Measurements from ENCODE around the gene CLEC17A.
A peak's percentile ranks its signal among the peaks of the same experiment; 100 is the strongest.
"Not testable (repeated sequence)": the region's sequence is repeated elsewhere in the genome, so short reads cannot be mapped to it uniquely, and the experiment has no call there.

Gene CLEC17A

DNA sequence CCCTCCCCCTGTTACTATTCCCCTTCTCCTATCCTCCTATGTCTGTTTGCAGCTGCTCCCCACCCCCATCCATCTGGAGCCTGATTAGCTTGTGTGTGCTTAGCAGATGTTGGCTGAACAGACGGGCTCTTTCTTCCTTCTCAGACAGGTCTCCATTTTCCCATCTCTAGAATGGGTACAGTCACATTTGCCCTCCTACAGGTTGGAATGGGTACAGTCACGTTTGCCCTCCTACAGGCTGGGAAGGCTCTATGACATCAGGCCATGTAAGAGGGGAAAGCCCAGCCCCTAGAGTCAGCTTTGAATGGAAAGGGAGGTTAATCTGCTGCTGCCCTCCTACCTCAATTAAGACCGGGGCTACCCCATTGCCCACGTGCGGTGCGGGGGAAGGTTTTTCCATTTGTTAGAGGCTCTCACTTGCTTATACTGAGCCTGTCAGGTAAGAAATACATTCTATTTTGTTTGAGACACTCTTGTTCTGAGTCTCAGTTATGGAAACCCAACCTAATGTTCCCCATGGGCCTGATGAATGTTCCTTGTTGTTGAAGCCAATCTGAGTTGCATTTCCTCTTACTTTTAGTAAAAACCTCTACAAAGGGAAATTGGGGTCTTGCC, 2.2 kb upstream of the CLEC17A start:
- DNase-seq (ENCODE audit: low spot score) = no peak

DNA sequence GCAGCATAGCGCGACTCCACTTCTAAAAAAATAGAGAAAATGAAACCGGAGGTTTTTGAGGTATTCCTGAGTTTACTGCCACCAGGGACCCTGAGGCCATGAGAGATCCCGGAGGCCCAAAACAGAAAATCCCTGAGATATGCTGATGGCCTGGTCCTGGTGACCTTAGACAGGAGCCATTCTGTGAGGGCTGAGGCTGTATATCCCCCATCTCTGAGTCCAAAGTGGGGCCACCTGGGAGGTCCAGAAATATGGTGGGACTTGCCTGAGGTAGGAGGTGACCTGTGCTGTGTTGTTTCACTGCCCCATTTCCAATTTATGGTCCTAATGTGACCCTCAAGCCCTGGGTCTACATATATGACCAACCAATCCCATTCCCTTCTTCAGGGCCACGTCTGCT, 1.5 kb downstream of the CLEC17A start:
- DNase-seq (ENCODE audit: low spot score) = not testable (repeated sequence)

DNA sequence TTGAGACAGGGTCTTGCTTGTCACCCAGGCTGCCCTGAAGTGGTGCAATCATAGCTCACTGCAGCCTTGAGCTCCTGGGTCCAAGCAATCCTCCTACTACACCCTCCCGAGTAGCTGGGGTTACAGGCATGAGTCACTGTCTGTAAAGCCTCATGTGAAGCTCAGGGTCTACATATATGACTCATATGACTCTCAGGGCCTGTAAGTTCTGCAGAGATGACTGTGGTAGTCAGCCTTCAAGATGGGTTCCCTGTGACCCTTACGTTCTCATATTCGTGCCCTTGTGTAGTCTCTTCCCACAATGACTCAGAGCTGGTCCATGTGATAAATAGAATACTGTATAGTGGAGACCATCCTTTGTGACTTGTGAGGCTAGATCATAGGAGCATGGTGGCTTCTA, 2.3 kb downstream of the CLEC17A start:
- not testable (repeated sequence) for DNase-seq (ENCODE audit: low spot score)

DNA sequence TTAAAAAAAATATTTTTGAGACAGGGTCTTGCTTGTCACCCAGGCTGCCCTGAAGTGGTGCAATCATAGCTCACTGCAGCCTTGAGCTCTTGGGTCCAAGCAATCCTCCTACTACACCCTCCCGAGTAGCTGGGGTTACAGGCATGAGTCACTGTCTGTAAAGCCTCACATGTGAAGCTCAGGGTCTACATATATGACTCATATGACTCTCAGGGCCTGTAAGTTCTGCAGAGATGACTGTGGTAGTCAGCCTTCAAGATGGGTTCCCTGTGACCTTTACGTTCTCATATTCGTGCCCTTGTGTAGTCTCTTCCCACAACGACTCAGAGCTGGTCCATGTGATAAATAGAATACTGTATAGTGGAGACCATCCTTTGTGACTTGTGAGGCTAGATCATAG, 6.5 kb downstream of the CLEC17A start:
- not testable (repeated sequence) for DNase-seq (ENCODE audit: low spot score)

DNA sequence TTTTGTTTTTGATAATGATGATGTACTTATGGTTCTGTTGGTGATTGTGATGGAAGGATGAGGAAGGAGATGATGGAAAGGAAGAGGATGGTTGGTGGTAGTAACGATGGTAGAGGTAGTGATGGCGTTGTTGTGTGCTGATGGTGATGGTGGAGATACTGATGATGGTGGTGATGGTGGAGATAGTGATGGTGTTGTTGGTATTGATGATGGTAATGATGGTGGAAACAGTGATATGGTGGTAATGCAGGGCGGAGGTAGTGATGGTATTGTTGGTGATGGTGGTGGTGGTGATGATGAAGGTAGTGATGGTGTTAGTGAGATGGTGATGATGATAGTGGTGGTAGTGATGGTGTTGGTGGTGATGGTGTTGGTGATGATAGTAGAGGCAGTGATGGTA, 12.7 kb downstream of the CLEC17A start:
- DNase-seq (ENCODE audit: low spot score) = no peak

DNA sequence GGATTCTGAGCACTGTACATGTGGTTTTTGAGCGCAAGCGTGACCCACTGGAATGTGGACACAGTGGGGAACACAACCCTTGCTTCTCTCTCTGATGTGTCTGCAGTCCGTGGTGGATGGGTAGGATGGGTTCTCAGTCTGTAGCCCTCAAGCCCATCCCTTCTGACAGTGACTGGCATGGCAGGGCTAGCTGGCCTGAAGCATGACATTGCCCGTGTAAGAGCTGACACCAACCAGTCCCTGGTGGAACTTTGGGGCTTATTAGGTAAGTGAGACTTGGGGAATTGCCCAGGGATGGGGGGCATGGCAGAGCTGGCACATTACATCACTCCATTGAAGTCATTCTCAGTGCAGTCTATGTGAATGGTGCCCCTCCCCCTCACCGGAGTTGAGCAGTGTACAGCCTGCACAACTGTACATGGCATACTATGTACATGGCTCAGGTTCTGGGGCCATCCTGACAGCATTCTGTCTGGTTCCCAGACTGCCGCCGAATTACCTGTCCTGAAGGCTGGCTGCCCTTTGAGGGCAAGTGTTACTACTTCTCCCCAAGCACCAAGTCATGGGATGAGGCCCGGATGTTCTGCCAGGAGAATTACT, 16.8 kb downstream of the CLEC17A start:
- DNase-seq (ENCODE audit: low spot score) = no peak

DNA sequence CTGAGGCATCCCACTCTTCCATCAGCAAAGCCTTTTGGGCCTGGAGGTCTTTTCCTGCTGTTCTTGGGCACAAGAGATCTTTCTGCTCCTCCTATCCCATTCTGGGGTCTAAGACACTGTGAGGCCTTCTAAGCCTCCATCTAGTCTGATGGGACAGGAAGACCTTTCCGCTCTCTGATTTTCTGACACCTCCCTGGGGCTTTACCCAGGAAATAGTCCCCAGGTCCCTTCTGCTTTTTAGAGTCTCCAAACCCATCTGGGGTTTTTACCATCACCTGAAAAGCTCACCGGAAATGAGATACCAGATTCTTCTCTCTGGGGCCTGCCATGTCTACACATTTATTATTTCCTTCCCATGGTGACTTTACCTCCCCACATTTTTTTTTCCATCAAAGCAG, 21.1 kb downstream of the CLEC17A start:
- no peak for DNase-seq (ENCODE audit: low spot score)

- DNase-seq (ENCODE audit: low spot score) = no peak
Observed at GRCh38 chr19:14606627-14607026, 23.7 kb downstream of the CLEC17A start.

GRCh38 chr19:14611051-14611450, 28.2 kb downstream of the CLEC17A start:
- DNase-seq (ENCODE audit: low spot score) = peak; percentile 41

DNA sequence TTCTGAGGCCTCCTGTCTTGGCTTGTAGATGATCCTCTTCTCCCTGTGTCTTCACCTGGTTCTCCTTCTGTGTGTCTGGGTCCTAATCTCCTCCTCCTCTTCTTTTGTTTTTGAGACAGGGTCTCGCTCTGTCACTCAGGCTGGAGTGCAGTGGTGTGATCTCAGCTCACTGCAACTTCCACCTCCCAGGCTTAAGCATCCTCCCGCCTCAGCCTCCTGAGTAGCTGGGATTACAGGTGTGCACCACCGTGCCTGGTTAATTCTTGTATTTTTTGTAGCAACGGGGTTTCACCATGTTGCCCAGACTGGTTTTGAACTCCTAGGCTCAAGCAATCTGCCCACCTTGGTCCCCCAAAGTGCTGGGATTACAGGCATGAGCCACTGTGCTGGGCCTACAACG, 29.4 kb downstream of the CLEC17A start:
- not testable (repeated sequence) for DNase-seq (ENCODE audit: low spot score)

DNA sequence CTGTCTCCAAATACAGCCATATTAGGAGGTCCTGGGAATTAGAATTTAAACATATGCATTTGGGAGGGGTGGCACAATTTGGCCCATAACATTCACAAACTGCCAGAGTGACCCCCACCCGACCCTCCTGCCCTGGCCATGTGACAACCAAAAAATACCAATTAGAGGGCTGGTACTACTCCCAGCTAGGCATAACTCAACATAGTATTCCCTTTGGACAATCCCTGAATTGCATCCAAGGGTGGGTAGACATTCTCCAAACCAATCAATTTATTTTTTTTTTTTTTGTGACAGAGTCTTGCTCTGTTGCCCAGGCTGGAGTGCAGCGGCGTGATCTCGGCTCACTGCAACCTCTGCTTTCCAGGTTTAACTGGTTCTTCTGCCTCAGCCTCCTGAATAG, 29.8 kb downstream of the CLEC17A start:
- DNase-seq (ENCODE audit: low spot score) = no peak

DNA sequence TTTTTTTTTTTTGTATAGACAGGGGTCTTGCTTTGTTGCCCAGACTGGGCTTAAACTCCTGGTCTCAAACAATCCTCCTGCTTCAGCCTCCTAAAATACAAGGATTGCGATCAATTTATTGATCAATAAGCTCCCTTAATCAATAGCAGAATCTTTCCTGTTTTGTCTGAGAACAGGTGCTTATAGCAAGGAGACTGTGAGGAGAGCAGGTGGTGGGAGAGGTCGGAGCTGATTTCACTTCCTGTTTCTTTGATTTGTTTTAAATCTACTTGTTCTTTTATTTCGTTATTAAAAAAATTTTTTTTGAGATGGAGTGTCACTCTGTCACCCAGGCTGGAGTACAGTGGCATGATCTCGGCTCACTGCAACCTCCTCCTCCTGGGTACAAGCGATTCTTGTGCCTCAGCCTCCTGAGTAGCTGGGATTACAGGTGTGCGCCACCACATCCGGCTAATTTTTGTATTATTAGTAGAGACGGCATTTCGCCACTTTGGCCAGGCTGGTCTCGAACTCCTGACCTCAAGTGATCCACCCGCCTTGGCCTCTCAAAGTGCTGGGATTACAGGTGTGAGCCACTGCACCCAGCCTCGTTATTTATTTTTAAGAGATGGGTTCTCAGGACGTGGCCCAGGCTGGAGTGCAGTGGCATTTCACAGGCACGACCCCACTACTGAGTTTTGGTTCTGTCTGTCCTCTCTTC, 30.7 kb downstream of the CLEC17A start:
- DNase-seq (ENCODE audit: low spot score) = not testable (repeated sequence)

DNA sequence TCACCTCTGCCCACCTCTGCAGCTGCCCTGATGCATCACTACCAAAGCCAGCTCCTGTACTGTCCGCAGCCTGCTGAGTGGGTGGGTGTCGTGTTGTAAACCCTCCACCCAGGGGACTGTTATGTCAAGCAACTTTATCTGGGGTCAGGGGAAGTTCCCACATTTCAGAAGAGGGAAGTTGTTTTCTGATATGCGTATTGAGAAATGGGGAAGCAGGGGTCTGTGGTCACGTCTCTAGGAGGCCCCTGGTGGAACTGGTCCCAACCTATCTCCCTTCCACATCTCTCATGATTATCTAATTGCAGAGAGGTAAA, 31.2 kb downstream of the CLEC17A start:
- peak; percentile 37 for DNase-seq (ENCODE audit: low spot score)

DNA sequence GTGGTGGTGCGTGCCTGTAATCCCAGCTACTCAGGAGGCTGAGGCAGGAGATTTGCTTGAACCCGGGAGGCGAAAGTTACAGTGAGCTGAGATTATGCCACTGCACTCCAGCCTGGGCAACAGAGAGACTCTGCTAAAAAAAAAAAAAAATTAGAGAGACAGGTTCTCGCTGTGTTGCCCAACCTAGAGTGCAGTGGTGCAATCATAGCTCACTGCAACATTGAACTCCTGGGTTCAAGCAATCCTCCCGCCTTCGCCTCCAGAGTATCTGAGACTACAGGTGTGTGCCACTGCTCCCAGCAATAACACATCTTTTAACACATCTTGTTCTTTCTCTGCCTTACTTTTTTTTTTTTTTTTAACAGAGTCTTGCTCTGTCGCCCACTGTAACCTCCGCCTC, 32.7 kb downstream of the CLEC17A start:
- no peak for DNase-seq (ENCODE audit: low spot score)

DNA sequence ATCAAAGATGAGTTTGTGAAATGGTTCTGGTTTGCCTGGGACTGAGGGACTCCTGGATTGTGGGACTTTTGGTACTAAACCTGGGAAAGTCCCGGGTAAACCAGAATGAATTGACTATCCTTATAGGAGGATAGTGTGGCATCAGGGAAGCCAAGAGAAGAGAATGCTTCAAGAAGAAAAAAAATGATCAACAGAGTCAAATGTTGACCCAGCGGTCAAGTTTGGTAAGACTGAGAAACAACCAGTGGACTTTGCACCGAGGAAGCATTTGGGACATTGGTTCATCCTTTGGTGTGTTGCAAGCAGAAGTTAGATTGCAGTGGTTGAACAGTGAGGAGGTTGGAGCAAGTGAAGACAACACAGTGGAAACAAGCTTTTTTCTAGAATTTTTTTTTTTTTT, 33.5 kb downstream of the CLEC17A start:
- no peak for DNase-seq (ENCODE audit: low spot score)

DNA sequence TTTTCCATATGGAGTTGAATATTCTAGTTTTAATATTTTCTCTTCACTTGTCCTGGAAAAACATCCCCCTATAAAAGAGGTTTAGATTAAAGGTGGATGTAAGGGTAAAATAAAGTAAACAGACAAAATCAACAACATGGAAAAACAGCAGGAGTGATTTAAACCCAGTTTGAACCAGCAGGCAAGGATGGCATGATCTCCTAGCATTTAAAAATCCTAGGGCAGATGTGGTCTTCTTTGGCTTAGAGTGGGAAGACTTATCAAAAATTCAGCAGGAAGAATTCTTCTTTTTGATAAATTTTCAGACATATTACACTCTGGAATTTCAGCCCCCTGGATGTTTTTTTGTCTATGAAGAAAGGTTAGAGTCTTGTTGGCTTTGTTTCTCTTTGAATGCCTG, 36.5 kb downstream of the CLEC17A start:
- DNase-seq (ENCODE audit: low spot score) = no peak

DNA sequence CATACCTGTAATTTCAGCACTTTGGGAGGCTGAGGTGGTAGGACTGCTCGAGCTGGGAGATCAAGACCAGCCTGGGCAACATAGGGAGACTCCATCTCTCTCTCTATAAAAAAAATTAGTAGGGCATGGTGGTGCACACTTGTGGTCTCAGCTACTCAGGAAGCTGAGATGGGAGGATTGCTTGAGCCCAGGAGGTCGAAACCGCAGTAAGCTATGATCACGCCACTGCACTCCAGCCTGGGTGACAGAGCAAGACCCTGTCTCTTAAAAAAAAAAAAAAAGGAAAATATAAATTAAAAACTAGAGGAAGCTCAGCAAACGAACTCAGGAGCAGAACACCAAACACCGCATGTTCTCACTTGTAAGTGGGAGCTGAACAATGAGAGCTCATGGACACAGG, 41.6 kb downstream of the CLEC17A start:
- not testable (repeated sequence) for DNase-seq (ENCODE audit: low spot score)

DNA sequence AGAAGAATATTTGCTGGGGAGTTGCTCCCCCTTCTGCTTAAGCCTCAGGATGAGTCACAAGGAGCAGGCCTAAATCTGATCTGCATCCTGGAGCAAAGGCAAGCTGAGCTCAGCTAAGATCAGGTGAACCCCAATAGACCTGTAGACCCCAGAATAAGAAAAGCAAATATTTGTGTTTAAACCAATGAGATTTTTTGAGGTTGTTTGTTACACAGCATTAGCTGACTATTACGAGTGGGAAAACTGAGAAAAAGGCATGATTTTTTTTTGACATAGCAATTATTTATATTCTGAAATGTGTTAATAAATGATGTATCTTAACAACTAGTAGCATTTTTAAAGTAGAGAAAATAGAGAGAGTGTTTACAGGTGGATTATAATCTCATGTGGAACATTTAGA, 46.7 kb downstream of the CLEC17A start:
- no peak for DNase-seq (ENCODE audit: low spot score)

- DNase-seq (ENCODE audit: low spot score) = peak; percentile 30
Observed at GRCh38 chr19:14632286-14632685, 49.4 kb downstream of the CLEC17A start.

GRCh38 chr19:14639536-14640277, 56.8 kb downstream of the CLEC17A start:
- DNase-seq (ENCODE audit: low spot score) = no peak

DNA sequence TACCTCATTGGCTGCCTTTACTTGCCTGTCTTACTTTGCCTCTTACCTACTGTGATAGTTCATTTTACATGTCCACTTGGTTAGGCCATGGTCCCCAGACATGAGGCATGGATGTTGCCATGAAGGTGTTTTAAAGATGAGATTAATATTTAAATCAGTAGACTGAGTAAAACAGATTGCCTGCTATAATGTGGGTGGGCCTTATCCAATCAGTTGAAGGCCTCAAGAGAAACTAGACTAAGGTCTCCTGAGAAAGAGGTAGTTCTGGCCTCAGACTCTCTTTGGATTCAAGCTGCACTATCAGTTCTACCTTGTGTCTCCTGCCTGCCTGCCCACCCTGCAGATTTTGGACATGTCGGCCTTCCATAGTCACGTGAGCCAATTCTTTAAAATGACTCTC, 65.6 kb downstream of the CLEC17A start:
- DNase-seq (ENCODE audit: low spot score) = no peak

DNA sequence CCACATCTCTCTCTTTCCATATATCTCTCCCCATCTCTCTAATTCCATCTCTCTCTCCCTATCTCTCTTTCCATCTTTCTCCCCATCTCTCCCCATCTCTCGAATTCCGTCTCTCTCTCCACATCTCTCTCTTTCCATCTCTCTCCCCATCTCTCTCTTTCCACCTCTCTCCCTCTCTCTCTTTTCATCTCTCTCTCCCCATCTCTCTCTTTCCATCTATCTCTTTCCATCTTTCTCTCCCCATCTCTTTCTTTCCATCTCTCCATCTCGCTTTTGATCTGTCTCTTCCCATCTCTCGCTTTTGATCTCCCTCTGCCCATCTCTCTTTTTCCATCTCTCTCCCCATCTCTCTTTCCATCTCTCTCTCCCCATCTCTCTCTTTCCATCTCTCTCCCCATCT, 66.1 kb downstream of the CLEC17A start:
- DNase-seq (ENCODE audit: low spot score) = no peak

DNA sequence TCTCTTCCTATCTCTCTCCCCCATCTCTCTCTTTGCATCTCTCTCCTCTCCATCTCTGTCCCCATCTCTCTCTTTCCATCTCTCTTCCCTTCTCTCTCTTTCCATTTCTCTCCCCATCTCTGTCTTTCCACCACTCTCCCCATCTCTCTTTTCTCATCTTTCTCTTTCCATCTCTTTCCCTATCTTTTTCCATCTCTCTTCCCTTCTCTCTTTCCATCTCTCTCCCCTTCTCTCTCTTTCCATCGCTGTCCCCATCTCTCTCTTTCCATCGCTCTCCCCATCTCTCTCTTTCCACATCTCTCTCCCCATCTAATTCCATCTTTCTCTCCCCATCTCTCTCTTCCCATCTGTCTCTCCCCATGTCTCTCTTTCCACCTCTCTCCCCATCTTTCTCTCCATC, 67.3 kb downstream of the CLEC17A start:
- DNase-seq (ENCODE audit: low spot score) = no peak

Measured in globus pallidus (tissue), 1 donor.